ENCODE measurements around the gene TIPARP.

DNA sequence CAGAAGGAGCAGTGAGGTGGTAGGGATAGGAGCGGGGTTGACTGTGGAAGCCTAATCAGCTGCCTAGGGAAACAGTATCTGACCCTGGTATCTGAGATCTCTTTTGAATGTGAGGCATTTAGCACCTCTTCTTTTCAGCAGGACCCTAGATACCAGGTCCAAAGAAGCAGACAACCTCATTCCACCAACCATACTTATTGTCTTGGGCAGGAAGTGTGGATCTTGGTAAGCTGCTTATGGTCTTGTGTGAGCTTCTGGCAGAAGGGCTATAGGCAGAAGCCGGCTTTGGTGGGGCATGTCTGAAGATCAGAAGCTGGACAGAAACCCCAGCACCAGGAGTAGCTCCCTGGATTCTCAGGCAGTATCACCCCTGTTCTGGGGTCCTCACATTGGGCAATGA is 65.6 kb downstream of the TIPARP start:
- TF ChIP-seq, protein P1, sequence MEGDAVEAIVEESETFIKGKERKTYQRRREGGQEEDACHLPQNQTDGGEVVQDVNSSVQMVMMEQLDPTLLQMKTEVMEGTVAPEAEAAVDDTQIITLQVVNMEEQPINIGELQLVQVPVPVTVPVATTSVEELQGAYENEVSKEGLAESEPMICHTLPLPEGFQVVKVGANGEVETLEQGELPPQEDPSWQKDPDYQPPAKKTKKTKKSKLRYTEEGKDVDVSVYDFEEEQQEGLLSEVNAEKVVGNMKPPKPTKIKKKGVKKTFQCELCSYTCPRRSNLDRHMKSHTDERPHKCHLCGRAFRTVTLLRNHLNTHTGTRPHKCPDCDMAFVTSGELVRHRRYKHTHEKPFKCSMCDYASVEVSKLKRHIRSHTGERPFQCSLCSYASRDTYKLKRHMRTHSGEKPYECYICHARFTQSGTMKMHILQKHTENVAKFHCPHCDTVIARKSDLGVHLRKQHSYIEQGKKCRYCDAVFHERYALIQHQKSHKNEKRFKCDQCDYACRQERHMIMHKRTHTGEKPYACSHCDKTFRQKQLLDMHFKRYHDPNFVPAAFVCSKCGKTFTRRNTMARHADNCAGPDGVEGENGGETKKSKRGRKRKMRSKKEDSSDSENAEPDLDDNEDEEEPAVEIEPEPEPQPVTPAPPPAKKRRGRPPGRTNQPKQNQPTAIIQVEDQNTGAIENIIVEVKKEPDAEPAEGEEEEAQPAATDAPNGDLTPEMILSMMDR (conservative IDR thresholded peaks at IDR 0.05; ENCODE audit: low read length) = no peak
- TF ChIP-seq EZH2phosphoT487 (IDR thresholded peaks at IDR 0.05; ENCODE audit: borderline replicate concordance) = no peak
